HUDEP-2 (cell line): Measurements from ENCODE around the gene NRP2.

ENCODE experiments used
- DNase-seq, 76 experiments: peaks; one replicate each; lab custom pipeline; 2025; ENCODE audit not compliant: unreplicated experiment in 76 of 76; lab: John Stamatoyannopoulos, UW

The NRP2 gene

DNA sequence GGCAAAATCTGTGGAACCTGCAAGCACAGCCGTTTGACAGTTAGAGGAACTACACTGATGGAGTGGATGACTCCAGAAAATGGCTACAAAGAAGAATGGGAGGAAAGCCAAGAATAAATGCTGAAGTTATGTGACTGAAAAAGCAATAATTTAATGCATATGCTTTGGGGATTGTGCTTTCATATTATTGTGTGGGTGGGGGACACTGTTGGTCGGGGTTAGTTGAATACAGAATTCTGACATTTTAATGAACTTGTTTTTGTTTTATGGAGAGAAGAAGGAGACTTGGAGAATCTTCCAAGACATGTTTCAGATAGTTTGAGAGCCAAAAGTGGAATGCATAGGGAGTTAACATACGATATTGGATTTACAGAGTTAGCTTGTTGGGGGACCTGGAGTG, 68.5 kb downstream of the NRP2 start:
- no peak for DNase-seq

DNA sequence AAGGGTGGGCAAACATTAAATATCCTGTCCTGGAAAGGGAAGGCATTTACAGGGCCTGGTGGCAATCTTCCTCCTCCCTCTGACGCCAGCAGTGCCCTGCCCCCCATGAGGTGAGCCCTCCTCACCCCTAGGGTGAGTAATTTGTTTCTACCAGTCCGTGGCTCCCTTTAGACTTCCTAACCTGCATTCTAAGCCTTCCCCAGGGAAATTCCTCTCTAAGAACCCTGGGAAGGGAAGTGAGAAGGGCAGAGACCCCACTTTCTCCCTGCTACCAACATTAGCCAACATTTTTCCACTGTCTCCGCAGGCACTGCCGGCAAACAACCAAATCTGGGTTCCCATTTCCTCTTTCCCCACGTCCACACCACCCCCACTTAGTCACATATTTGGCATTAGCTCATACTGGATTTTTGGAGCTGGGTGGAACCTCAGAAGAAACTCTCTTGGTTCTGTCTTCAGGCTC, 69.3 kb downstream of the NRP2 start:
- DNase-seq: no peak

DNA sequence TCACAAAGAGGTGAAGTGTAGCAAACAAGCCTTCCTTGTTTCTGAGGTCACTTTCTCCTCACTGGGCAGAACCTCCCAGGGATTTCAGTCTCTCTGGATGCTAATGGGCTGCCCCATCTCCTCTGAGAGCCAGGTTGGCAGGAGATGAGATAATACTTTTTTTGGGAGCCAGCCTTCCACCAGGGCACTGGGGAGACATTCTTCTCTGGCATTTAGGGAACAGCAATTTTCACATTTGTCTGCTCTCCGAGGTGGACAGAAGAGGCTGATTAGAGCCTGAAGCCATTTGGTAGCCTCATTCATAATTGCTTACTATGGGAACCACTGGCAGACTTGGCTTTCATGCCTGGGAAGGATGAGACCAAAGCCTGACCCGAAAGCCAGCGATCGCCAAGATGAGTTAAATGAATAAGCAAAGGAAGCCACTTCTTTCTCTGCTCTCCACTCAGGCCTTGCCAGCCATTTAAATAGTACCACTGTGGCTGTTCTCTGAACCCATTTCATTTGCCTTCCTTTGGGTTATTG, 70.1 kb downstream of the NRP2 start:
- DNase-seq: no peak

- DNase-seq: no peak
Measured at GRCh38 chr2:205752924-205753323, 70.6 kb downstream of the NRP2 start.

DNA sequence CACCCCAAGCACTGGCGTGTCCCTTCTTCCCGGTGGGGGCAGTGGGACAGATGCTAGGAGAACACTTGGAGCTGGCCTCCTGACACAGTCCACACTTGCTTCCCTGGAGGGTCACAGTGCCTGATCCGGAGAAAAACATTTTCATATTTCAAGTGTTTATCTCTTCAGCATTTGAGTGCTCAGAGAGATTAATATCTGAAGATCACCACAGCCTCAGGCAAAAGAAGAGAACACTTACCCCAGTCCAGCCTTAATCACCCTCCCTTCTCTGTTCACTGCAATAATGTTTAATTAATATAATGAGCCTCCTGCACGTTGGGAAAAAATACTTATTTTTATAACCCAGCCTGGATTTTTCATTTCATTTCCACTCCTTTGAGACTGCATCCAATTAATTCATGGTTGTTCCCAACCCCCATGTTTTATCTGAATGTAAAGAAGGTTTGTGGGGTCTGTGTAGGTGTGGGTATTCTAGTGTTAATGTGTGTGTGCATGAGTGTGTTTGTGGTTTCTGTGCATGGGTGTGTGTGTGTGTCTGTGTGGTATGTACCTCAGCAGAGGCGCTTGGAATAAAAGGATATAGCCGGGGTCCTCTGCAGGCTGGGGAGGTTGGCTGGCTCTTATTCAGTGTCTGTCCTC, 72.1 kb downstream of the NRP2 start:
- no peak for DNase-seq

GRCh38 chr2:205754924-205755321, 72.6 kb downstream of the NRP2 start:
- no peak for DNase-seq

- DNase-seq: no peak
Measured at GRCh38 chr2:205755923-205756322, 73.6 kb downstream of the NRP2 start.

DNA sequence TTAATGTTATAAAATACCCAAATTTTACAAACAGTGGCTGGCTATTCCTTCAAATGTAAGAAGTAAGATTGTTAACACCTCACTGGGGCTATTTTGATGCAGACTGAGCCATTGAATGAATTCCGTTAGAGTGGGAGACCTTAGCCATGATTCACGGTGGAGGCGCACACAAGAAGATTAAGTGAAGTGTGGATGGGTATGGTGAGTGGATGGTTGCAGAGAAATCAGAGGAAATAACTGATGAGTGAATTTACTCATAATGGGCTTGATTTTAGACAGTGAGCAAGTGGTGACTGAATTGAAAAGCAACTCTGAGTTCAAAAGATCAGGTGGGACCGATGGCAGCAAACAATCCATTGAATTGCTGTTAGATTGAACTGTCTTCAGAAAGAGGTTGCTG, 75.0 kb downstream of the NRP2 start:
- no peak for DNase-seq

- DNase-seq: no peak
Measured at GRCh38 chr2:205758051-205758450, 75.8 kb downstream of the NRP2 start.

- DNase-seq: no peak
Measured at GRCh38 chr2:205758500-205758899, 76.2 kb downstream of the NRP2 start.

DNA sequence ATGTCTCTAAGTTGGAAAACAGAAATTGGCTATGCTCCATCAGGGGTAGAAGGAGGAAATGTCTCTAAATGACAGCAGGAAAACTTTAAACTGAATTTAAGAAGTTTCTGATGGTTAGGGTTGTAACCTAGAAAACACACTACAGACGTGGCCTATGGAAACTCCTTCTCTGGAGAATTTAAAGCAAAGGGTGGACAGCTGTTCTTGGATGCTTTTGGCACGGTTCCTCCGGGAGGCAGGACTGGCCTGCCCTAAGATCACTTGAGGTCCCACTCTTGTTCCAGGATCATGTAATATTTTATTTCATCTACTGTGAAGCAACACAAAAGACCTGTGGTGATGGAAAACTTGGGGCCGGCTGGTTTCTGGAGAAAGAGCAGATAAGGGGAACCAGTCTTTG, 77.0 kb downstream of the NRP2 start:
- DNase-seq: no peak

DNA sequence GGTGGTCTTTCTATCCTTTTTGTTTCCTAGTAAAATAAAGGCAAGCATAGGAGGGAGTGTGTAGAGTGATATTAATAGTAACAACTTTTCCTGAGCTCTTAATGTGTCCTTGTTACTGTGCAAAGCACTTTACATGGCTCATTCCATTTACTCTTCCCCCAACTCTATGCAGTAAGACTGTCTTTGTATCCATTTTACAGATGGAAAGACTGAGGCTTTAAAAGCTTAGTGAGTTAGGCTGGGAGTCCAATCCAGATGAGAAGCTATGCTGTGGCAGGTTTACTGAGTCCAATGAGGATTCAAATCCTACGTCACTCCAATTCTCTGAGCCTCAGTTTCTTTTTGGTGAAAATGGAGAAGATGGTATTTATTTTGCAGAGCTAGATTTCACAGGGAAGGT, 77.4 kb downstream of the NRP2 start:
- DNase-seq: no peak

GRCh38 chr2:205760157-205760556, 77.9 kb downstream of the NRP2 start:
- no peak for DNase-seq

DNA sequence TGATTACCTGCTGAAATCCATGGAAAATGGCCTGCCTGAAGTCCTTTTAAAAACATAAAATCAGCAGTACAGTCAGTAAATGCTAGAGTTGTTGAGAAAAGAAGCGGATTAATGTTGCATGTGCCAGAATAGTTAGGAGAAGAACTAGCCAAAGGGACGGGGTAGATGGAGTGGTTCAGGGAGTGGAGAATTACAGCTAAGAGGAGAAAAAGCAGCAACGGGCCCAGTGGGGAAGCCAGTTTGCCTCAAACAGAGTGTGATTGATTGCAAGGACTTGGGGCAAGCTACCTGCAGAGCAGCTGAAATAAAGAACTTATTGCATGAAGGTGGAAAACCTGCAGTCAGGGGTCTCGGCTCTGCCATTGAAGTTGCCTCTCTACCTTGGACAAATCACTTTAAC, 79.1 kb downstream of the NRP2 start:
- DNase-seq: no peak

DNA sequence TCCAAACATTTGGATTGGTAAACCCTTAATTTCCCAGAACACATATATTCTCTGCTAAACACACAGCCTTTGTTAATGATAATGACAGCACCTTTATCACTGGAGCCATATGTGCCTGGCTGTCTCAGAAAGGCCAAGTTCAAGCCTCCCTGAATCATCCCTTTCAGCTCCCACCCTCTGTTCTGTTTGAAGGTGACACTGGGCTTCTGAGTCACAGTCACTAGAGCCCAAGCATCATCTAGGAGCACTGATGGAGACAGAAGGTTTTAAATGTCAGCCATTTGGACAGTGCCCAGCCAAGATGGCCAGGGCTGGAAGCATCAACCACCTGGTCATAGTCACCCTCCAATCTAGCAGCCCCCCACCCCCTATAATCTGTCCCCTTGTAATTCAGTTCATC, 80.6 kb downstream of the NRP2 start:
- DNase-seq: no peak

DNA sequence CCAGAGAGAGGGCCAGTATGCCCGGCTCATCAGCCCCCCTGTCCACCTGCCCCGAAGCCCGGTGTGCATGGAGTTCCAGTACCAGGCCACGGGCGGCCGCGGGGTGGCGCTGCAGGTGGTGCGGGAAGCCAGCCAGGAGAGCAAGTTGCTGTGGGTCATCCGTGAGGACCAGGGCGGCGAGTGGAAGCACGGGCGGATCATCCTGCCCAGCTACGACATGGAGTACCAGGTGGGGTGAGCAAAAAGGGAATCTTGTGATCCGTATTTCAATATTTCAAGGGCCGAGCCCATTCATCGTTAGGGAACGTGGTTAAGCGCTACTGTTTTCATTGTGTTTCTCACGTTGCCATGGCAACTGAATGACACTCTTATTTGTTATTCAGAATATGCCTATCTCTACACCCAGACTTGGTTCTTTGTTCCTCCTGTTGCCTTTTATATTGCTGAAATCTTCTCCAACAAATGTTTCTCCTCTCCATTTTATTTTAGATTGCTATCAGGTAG, 81.5 kb downstream of the NRP2 start:
- DNase-seq: peak in 15 of 76 experiments; percentile 1 to 22 (median 4)

DNA sequence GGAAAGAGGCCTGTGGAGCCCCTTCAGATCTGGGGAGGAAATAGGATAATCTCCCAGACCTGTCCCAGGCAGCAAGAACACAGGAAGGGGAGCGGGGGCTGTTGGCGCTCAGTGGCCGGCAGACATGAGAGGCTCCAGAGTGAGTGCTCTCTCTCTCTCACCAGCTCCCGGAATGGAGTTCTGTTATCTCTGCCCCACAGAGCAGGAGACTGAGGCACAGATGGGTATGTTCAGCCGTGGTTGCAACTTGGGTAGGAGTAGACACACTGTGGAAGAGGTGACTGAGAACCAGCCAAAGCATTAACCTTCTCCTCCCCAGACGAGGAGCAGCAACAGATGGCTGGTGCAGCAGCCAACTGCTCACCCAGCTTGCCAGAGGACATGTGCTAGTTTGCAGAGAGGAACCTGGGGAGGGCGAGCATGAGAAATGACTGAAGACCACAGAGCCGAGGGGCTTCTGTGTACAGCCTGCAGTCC, 82.0 kb downstream of the NRP2 start:
- no peak for DNase-seq

DNA sequence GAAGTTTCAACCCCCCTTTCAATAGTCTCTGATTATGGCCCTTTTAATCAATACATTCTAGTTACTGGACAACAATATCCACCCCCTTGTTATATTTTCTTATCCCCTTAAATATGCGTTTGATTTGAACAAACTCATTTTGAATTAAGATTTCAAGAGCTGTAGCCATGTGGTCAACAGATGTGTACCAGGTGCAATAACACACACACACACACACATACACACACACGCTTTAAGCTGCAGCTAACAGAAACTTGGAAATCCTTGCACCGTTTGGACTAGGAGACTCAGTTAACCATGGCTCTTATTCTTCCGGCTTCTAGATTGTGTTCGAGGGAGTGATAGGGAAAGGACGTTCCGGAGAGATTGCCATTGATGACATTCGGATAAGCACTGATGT, 82.8 kb downstream of the NRP2 start:
- DNase-seq: no peak

DNA sequence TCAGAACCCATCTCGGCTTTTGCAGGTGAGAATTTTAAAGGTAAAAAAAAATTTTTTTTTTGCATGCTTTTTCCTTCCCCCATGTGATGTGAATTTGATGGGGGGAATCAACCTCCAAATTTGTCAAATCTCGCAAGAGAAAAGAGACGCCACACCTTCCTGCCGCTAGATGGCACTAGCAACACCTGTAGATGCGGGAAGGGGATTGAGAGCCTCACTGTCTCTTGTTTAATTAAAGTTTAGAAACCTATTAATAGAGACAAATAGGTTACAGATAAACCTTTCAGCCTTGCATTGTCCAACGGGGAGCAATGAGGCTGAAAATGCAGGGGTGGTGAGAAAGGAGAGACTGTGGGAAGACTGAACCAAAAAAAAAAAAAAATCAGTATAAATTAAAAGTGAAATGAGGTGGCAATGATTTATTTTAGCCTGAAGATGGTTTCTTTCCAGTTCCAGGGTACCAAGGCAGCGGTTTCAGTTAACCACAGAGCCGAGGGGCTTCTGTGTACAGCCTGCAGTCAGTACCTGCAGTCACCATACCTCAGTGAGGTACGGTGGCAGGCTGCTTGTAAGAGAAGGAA, 84.6 kb downstream of the NRP2 start:
- DNase-seq: peak in 25 of 76 experiments; percentile 2 to 53 (median 17)

DNA sequence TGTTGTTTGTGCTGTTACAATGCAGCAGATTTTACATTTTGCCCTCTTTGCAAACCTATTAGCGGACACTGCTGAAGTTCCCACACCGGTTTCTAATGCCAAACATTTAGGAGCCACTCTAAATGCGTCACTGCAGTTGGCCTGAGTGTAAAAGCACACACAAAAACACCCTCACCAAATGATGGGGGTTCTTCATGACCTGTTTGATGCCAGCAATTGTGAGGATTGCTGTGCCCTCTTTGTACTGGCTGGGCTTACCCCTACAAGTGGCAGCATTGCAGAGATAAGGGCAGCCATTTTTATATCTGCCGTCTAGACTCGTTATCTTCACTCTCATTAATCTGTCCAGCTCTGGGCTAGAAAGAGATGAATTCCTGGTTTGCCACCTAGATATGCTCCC, 85.3 kb downstream of the NRP2 start:
- no peak for DNase-seq

DNA sequence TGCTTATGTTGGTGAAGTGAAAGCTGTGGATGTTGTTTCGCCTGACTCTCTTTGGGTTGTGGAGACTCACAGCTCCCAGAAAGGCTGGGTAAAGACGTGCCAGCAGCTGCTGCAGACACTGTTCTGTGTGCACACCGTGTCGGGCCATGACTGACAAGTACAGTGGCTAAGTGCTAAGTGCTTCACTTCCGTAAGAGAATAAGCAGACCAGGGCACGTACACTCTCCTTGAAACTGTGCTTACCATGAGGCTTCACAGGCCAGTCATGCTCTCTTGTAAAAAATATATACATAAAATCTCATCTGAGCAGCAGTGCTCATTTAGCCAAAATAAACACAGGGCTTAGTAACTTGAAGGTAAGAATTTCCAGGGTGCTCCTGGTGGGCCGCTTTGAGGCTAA, 86.0 kb downstream of the NRP2 start:
- no peak for DNase-seq

DNA sequence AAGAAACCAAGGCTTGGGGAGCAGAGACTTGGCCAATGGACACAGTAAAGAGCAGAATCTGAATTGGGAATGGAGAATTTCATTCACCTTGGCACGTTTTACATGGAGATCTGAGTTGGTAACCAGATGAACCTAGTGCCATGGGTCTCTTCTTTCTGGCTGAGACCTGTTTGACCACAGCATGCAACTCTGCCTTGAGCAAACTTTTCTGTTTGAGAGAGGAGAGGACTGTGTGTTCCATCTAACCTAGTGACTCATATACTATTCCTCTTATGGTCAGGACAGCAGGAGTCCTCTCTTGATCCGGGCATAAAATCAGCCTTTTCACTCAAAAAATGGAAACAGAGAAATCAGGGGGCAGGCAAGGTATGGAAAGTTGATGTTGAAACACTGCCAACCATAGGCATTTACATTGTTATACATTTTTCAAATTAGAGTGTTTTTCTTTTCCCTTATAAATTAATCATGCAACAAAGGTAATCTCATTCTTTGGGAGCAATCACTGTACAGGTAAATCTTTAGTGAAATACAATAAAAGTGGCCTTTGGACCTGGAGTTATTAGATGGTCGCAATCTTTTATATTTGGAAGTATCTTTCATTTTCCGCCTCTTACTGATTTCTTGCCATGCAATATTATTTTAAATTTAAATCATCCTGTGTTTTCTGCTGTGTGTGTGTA, 86.7 kb downstream of the NRP2 start:
- DNase-seq: no peak
